DND-41 (cell line): ENCODE data around the gene DZIP1.

ENCODE experiments used
- ATAC-seq: fragments of 200-7000 bp; cut with Tn5 transposase; 3 replicates; pipeline ENCODE4 v1.9.1; 2021; ENCODE audit warnings: low read depth; ENCODE audit not compliant: insufficient read depth
- DNase-seq: peaks from one replicate; pipeline ENCODE4 v3.0.0-alpha.2; 2020
- H2AFZ ChIP-seq: 2 replicates; pipeline ENCODE4 v1.6.0; 2012; ENCODE audit warnings: low read depth, low read length
- H3K27ac ChIP-seq: 2 replicates; pipeline ENCODE4 v1.5.1; 2012; ENCODE audit warnings: low read length, inconsistent platforms
- H3K27me3 ChIP-seq: fragments of 200-600 bp; sonication (generic); 2 replicates; pipeline ENCODE4 v1.6.0; 2012; ENCODE audit warnings: low read length, mild to moderate bottlenecking, inconsistent platforms; ENCODE audit not compliant: insufficient read depth, poor library complexity
- H3K36me3 ChIP-seq: 2 replicates; pipeline ENCODE4 v1.5.1; 2012; ENCODE audit warnings: low read length, inconsistent platforms; ENCODE audit not compliant: insufficient read depth
- H3K4me1 ChIP-seq: 2 replicates; pipeline ENCODE4 v1.5.1; 2012; ENCODE audit warnings: mild to moderate bottlenecking, low read length; ENCODE audit not compliant: insufficient read depth
- H3K4me2 ChIP-seq: 2 replicates; pipeline ENCODE4 v1.6.0; 2012; ENCODE audit warnings: mild to moderate bottlenecking, moderate library complexity, low read length, inconsistent platforms; ENCODE audit not compliant: insufficient read depth
- H3K4me3 ChIP-seq, 2 experiments: fragments of 200-600 bp in 1 of 2; shearing (Covaris generic) in 1 of 2; 2 replicates each; pipeline ENCODE4 v1.5.1; 2012 to 2016; ENCODE audit warnings: inconsistent platforms in 2 of 2, low read length in 2 of 2, mild to moderate bottlenecking in 2 of 2, low read depth in 1 of 2, moderate library complexity in 1 of 2
- H3K79me2 ChIP-seq: 2 replicates; pipeline ENCODE4 v1.6.0; 2012; ENCODE audit warnings: low read length, inconsistent platforms; ENCODE audit not compliant: insufficient read depth
- H3K9ac ChIP-seq: 2 replicates; pipeline ENCODE4 v1.6.0; 2012; ENCODE audit warnings: low read depth, mild to moderate bottlenecking, inconsistent platforms, low read length, moderate library complexity
- H3K9me3 ChIP-seq: 2 replicates; pipeline ENCODE4 v1.5.1; 2012; ENCODE audit warnings: low read length, moderate library complexity, mild to moderate bottlenecking, inconsistent platforms; ENCODE audit not compliant: insufficient read depth, severe bottlenecking
- H4K20me1 ChIP-seq: 2 replicates; pipeline ENCODE4 v1.6.0; 2012; ENCODE audit warnings: low read length; ENCODE audit not compliant: insufficient read depth
- CTCF ChIP-seq: IDR thresholded peaks from 2 replicates; pipeline ENCODE4 v1.5.1; 2012; ENCODE audit warnings: borderline replicate concordance, low read length, moderate library complexity, mild to moderate bottlenecking; ENCODE audit not compliant: poor library complexity, severe bottlenecking; ENCODE audit errors: extremely low read depth
- EZH2 ChIP-seq: IDR thresholded peaks from 3 replicates; pipeline ENCODE4 v1.6.1; 2012; ENCODE audit warnings: borderline replicate concordance, low read depth, mild to moderate bottlenecking, moderate library complexity, low read length, inconsistent platforms; ENCODE audit not compliant: severe bottlenecking

The DZIP1 gene

GRCh38 chr13:95620825-95621498 is 23.5 kb downstream of the DZIP1 start:
- Histone ChIP-seq H3K4me3 (no peak overlapping the region), H3K79me2 (no peaks in the 10 kb centered on the region), H3K4me2 (no peak overlapping the region), H3K27ac (no peak overlapping the region), H3K9me3 (no peaks in the 10 kb centered on the region), H4K20me1 (no peaks in the 10 kb centered on the region), H2AFZ (no peak overlapping the region), H3K36me3 (no peaks in the 10 kb centered on the region), H3K27me3 (peaks cover 7% of the 10 kb centered on the region), H3K9ac (no peak overlapping the region), H3K4me1 (no peaks in the 10 kb centered on the region)
- TF ChIP-seq CTCF (no peak), EZH2 (no peak)
- no peak for DNase-seq
- no peak for ATAC-seq

- Histone ChIP-seq H3K36me3 (no peaks in the 10 kb centered on the region), H3K4me2 (no peak overlapping the region), H3K9me3 (no peaks in the 10 kb centered on the region), H3K4me1 (no peaks in the 10 kb centered on the region), H3K79me2 (no peaks in the 10 kb centered on the region), H2AFZ (no peak overlapping the region), H4K20me1 (no peaks in the 10 kb centered on the region), H3K9ac (no peak overlapping the region), H3K27ac (no peak overlapping the region), H3K4me3 (no peak overlapping the region), H3K27me3 (peaks cover 7% of the 10 kb centered on the region)
- ATAC-seq (no peak), DNase-seq (no peak)
- TF ChIP-seq EZH2 (no peak), CTCF (no peak)
Observed at GRCh38 chr13:95620030-95620824, 24.3 kb downstream of the DZIP1 start.

GRCh38 chr13:95615539-95615938 is 29.0 kb downstream of the DZIP1 start:
- no peak overlapping the region for H3K4me3 ChIP-seq
- H3K27ac ChIP-seq = no peak overlapping the region
- no peak overlapping the region for H3K4me2 ChIP-seq
- no peaks in the 10 kb centered on the region for H3K4me1 ChIP-seq
- no peak overlapping the region for H3K9ac ChIP-seq
- DNase-seq = no peak
- no peaks in the 10 kb centered on the region for H4K20me1 ChIP-seq
- H3K79me2 ChIP-seq = no peaks in the 10 kb centered on the region
- H3K9me3 ChIP-seq = no peaks in the 10 kb centered on the region
- H2AFZ ChIP-seq = no peak overlapping the region
- TF ChIP-seq CTCF (no peak), EZH2 (no peak)
- H3K27me3 ChIP-seq = peaks cover 2% of the 10 kb centered on the region
- no peaks in the 10 kb centered on the region for H3K36me3 ChIP-seq
- no peak for ATAC-seq
